ENCODE data around the gene SDR9C7.
"Not testable (repeated sequence)": the region's sequence is repeated elsewhere in the genome, so short reads cannot be mapped to it uniquely, and the experiment has no call there.

Gene SDR9C7

DNA sequence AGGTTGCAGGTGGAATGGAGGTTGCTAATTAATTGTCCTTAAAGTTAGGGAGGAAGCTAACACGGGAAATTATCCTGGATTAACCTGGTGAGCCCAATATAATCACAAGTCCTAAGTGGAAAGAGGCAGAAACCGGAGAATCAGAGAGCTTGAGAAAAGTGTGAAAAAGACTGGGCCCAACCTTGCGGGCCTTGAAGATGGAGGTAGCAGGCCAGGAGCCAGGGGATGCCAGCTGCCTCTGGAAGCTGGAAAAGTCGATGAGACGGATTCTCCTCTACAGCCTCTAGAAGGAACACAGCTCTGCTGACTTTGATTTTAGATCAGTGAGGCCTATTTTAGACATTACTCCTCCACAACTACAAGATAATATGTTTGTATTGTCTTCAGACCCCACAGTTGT is 2.1 kb downstream of the SDR9C7 start:
- 64% methylated on average over 5 of the region's 5 CpGs for WGBS
- H3K36me3 ChIP-seq (ENCODE audit: insufficient read depth, low read length): no peaks in the 10 kb centered on the region
- H3K27me3 ChIP-seq (ENCODE audit: insufficient read depth, low read length): 0 out of 2 replicates have a peak, but pooled peaks cover 2% of the 10 kb centered on the region
- no peak overlapping the region; the same call in 1 of the 2 replicates for H3K27ac ChIP-seq (ENCODE audit: low read depth, low read length)
- H3K4me3 ChIP-seq (ENCODE audit: low read length): no peak overlapping the region
- H3K9me3 ChIP-seq (ENCODE audit: insufficient read depth, low read depth, low read length): no peaks in the 10 kb centered on the region
- no peak overlapping the region for H3K9ac ChIP-seq (ENCODE audit: low read depth, low read length)
- peaks cover 27% of the 10 kb centered on the region for H3K4me1 ChIP-seq (ENCODE audit: insufficient read depth, low read length)

DNA sequence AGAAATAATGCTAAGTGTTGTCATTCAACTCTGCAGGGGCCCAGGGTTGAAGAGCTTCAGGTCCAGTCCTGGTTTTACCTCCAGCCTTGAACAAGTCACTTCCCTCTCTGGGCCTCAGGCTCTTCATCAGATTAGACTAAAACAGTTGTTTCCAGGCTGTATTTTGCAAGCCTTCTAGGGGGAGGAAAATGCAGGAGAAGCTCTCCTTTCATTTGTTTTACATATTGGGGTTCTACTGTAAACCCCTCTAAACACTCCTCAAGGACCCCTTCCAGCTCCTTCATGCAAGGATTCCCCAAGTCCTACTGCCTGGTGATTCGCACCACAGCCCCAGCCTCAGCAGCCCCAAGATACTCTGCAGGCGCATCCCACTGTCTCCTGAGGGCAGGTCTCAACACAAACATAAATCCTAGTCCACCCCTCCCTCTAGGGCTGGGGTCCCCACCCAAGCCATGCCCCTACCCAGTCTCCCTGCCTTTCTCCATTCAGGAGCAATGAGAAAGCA is 2.7 kb downstream of the SDR9C7 start:
- Histone ChIP-seq H3K4me3 (ENCODE audit: low read length) (no peak overlapping the region), H3K4me1 (ENCODE audit: insufficient read depth, low read length) (peaks cover 27% of the 10 kb centered on the region), H3K9me3 (ENCODE audit: insufficient read depth, low read depth, low read length) (no peaks in the 10 kb centered on the region), H3K27me3 (ENCODE audit: insufficient read depth, low read length) (0 out of 2 replicates have a peak, but pooled peaks cover 2% of the 10 kb centered on the region), H3K27ac (ENCODE audit: low read depth, low read length) (no peak overlapping the region; the same call in 1 of the 2 replicates), H3K36me3 (ENCODE audit: insufficient read depth, low read length) (no peaks in the 10 kb centered on the region), H3K9ac (ENCODE audit: low read depth, low read length) (no peak overlapping the region)
- WGBS: 66% methylated on average over 2 of the region's 2 CpGs

GRCh38 chr12:56930241-56930640 is 4.0 kb downstream of the SDR9C7 start:
- Histone ChIP-seq H3K4me3 (ENCODE audit: low read length) (no peak overlapping the region), H3K9me3 (ENCODE audit: insufficient read depth, low read depth, low read length) (no peaks in the 10 kb centered on the region), H3K4me1 (ENCODE audit: insufficient read depth, low read length) (peaks cover 27% of the 10 kb centered on the region), H3K27me3 (ENCODE audit: insufficient read depth, low read length) (0 out of 2 replicates have a peak, but pooled peaks cover 2% of the 10 kb centered on the region), H3K27ac (ENCODE audit: low read depth, low read length) (no peak overlapping the region), H3K9ac (ENCODE audit: low read depth, low read length) (no peak overlapping the region), H3K36me3 (ENCODE audit: insufficient read depth, low read length) (no peaks in the 10 kb centered on the region)
- WGBS: 95% methylated on average over 8 of the region's 8 CpGs

DNA sequence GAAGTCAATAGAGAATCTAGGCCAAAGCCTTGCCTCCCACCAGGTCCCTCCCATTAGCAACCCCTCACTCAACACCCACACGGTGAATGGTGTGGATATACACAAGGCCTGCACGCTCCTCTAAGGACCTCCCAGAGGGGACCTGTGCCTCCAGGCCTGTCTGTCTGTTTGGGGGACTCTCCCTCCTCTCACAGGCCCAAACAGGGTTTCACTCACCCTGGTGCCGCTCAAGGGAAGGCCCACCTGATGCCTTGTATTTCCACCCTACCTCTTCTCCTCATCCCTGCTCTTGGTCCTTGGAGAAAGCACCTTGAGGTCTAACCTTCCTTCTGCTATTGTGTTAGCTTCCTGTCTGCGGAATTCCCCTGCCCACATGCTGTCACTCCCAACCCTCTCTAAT is 4.4 kb downstream of the SDR9C7 start:
- no peak overlapping the region for H3K4me3 ChIP-seq (ENCODE audit: low read length)
- WGBS: 83% methylated on average over 4 of the region's 4 CpGs

GRCh38 chr12:56928262-56928661 is 5.9 kb downstream of the SDR9C7 start:
- 62% methylated on average over 3 of the region's 3 CpGs for WGBS
- H3K36me3 ChIP-seq (ENCODE audit: insufficient read depth, low read length): no peaks in the 10 kb centered on the region
- H3K27ac ChIP-seq (ENCODE audit: low read depth, low read length): no peak overlapping the region

More for the DNA sequence above, 4.4 kb downstream of the SDR9C7 start:
- no peak overlapping the region for H3K27ac ChIP-seq (ENCODE audit: low read depth, low read length)
- no peak overlapping the region for H3K9ac ChIP-seq (ENCODE audit: low read depth, low read length)
- no peaks in the 10 kb centered on the region for H3K36me3 ChIP-seq (ENCODE audit: insufficient read depth, low read length)
- no peaks in the 10 kb centered on the region for H3K9me3 ChIP-seq (ENCODE audit: insufficient read depth, low read depth, low read length)
- H3K27me3 ChIP-seq (ENCODE audit: insufficient read depth, low read length): 0 out of 2 replicates have a peak, but pooled peaks cover 2% of the 10 kb centered on the region
- peaks cover 27% of the 10 kb centered on the region for H3K4me1 ChIP-seq (ENCODE audit: insufficient read depth, low read length)

DNA sequence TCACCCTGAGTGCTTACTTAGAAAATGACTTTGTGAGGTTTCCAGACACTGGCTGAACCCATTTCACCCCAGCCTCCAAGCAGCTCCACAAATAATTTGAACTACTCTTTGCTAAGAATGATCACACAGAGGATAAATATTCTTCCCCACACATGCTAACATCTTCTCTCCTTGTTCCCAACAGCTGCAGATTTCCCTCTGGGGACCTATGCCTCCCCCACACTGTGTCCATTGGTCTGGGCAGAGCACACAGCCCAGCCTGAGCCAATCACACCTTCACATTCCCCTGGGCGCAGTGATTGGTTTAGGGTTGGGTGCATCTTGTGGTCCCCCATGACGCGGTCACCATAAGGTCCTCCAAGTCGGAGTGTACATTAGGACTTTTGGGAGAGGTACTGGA is 6.9 kb downstream of the SDR9C7 start:
- WGBS: no CpG with 5 or more reads among the region's 4 CpGs
- Histone ChIP-seq H3K27me3 (ENCODE audit: insufficient read depth, low read length) (0 out of 2 replicates have a peak, but pooled peaks cover 2% of the 10 kb centered on the region), H3K9ac (ENCODE audit: low read depth, low read length) (no peak overlapping the region), H3K27ac (ENCODE audit: low read depth, low read length) (no peak overlapping the region), H3K36me3 (ENCODE audit: insufficient read depth, low read length) (no peaks in the 10 kb centered on the region), H3K4me3 (ENCODE audit: low read length) (no peak overlapping the region), H3K4me1 (ENCODE audit: insufficient read depth, low read length) (peaks cover 24% of the 10 kb centered on the region), H3K9me3 (ENCODE audit: insufficient read depth, low read depth, low read length) (no peaks in the 10 kb centered on the region)

More at GRCh38 chr12:56928262-56928661, 5.9 kb downstream of the SDR9C7 start:
- Histone ChIP-seq H3K9ac (ENCODE audit: low read depth, low read length) (no peak overlapping the region), H3K4me3 (ENCODE audit: low read length) (no peak overlapping the region), H3K9me3 (ENCODE audit: insufficient read depth, low read depth, low read length) (no peaks in the 10 kb centered on the region), H3K4me1 (ENCODE audit: insufficient read depth, low read length) (peaks cover 27% of the 10 kb centered on the region), H3K27me3 (ENCODE audit: insufficient read depth, low read length) (0 out of 2 replicates have a peak, but pooled peaks cover 2% of the 10 kb centered on the region)

DNA sequence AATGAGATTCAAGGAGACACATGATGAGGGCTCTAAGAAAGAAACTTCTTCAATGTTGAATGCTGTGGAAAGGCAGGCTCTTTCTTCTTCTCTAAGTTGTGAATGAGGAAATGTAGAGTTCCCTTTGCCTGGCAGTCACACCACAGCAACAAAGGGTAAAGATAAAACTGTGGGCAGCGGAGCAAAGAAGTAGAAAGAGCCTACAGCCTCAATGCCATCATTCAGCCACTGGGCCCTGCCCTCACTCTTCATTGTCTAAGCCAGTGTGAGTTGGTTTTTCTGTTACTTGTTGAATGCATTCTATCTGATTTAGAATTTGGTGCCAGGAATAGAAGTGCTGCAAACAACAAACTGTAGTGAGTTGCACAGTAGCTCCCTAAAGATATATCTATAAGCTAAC is 12.2 kb downstream of the SDR9C7 start:
- Histone ChIP-seq H3K36me3 (ENCODE audit: insufficient read depth, low read length) (no peaks in the 10 kb centered on the region), H3K9me3 (ENCODE audit: insufficient read depth, low read depth, low read length) (no peaks in the 10 kb centered on the region), H3K9ac (ENCODE audit: low read depth, low read length) (no peak overlapping the region), H3K27ac (ENCODE audit: low read depth, low read length) (no peak overlapping the region), H3K4me3 (ENCODE audit: low read length) (no peak overlapping the region), H3K27me3 (ENCODE audit: insufficient read depth, low read length) (no peaks in the 10 kb centered on the region), H3K4me1 (ENCODE audit: insufficient read depth, low read length) (no peaks in the 10 kb centered on the region)
- 86% methylated on average over 1 of the region's 1 CpG for WGBS

DNA sequence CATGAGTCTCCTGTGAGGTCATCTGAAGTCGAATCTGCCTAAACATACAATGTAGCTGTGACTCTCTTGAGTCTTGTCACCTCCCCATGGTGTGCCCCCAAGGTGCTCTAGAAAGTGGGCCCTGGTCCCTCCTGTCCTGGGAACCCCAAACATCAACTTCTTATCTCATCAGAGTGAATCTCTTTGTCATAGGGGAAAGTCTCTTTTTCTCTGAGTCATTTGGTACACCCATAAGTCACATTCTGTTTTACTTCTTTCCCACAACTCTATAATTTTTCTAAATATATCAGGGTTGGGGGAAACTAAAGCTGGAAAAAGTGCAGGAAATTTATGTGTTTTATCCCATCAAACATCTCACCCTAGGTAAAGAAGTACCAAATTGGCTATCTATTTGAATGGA is 12.9 kb downstream of the SDR9C7 start:
- H3K27me3 ChIP-seq (ENCODE audit: insufficient read depth, low read length): no peaks in the 10 kb centered on the region

DNA sequence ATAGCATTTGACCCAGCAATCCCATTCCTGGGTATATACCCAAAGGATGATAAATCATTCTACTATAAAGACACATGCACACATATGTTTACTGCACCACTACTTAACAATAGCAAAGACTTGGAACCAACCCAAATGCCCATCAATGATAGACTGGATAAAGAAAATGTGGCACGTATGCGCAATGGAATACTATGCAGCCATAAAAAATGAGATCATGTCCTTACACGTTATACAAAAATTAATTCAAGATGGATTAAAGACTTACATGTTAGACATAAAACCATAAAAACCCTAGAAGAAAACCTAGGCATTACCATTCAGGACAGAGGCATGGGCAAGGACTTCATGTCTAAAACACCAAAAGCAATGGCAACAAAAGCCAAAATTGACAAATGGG is 16.1 kb downstream of the SDR9C7 start:
- H3K4me3 ChIP-seq (ENCODE audit: low read length); H3K9ac ChIP-seq (ENCODE audit: low read depth, low read length); H3K9me3 ChIP-seq (ENCODE audit: insufficient read depth, low read depth, low read length); H3K4me1 ChIP-seq (ENCODE audit: insufficient read depth, low read length); H3K27me3 ChIP-seq (ENCODE audit: insufficient read depth, low read length); H3K27ac ChIP-seq (ENCODE audit: low read depth, low read length); H3K36me3 ChIP-seq (ENCODE audit: insufficient read depth, low read length): not testable (repeated sequence)
- WGBS: 96% methylated on average over 3 of the region's 3 CpGs

More for the DNA sequence above, 12.9 kb downstream of the SDR9C7 start:
- no peak overlapping the region for H3K27ac ChIP-seq (ENCODE audit: low read depth, low read length)
- H3K9me3 ChIP-seq (ENCODE audit: insufficient read depth, low read depth, low read length): no peaks in the 10 kb centered on the region
- WGBS: 77% methylated on average over 1 of the region's 1 CpG
- H3K9ac ChIP-seq (ENCODE audit: low read depth, low read length): no peak overlapping the region
- no peaks in the 10 kb centered on the region for H3K4me1 ChIP-seq (ENCODE audit: insufficient read depth, low read length)
- no peaks in the 10 kb centered on the region for H3K36me3 ChIP-seq (ENCODE audit: insufficient read depth, low read length)
- H3K4me3 ChIP-seq (ENCODE audit: low read length): no peak overlapping the region

DNA sequence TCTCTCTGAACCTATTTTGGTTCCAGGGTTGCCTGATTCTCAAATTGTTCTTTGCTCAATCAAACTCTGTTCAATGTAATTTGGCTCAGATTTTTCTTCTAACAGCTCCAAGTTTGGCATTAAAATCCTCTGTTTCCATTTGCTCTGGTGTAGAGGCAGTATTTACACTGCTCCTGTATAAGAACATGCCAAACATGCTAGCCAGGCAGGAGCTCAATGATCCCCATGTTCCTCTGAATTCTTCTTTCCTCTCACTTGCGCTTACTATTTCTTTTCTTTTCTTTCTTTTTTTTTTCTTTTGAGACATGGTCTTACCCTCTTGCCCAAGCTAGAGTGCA is 17.2 kb downstream of the SDR9C7 start:
- H3K36me3 ChIP-seq (ENCODE audit: insufficient read depth, low read length): no peaks in the 10 kb centered on the region
- H3K4me1 ChIP-seq (ENCODE audit: insufficient read depth, low read length): no peaks in the 10 kb centered on the region
- WGBS: 90% methylated on average over 1 of the region's 1 CpG
- no peak overlapping the region for H3K4me3 ChIP-seq (ENCODE audit: low read length)
- H3K9ac ChIP-seq (ENCODE audit: low read depth, low read length): no peak overlapping the region
- H3K9me3 ChIP-seq (ENCODE audit: insufficient read depth, low read depth, low read length): no peaks in the 10 kb centered on the region
- no peaks in the 10 kb centered on the region for H3K27me3 ChIP-seq (ENCODE audit: insufficient read depth, low read length)
- H3K27ac ChIP-seq (ENCODE audit: low read depth, low read length): no peak overlapping the region

DNA sequence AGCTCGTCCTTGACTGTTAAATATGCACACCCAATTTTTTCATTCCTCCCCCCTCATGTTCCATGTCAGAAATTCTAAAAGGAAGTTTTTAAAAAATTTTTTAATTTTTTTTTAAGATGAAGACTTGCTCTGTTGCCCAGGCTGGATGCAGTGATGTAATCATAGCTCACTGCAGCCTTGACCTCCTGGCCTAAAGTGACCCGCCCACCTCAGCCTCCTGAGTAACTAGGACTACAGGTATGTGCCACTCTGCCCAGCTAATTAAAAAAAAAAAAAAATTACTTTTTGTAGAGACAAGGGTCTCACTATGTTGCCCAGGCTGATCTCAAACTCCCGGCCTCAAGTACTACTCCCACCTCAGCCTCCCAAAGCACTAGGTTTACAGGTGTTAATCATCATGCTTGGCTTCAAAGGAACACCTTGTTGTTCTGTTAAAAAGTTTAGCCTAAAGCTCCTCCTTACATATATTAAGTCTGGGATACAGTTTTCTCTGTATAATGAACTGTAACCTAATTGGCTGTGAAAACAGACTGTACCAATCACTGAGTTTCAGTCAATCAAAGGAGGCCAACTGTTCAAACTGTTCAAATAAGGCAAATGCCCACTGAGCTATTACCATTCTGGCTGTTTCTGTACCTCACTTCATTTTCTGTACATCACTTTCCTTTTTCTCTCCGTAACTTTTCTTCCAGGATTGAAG is 17.8 kb downstream of the SDR9C7 start:
- 85% methylated on average over 4 of the region's 4 CpGs for WGBS
- Histone ChIP-seq H3K9ac (ENCODE audit: low read depth, low read length) (no peak overlapping the region), H3K9me3 (ENCODE audit: insufficient read depth, low read depth, low read length) (0 out of 2 replicates have a peak, but pooled peaks cover 2% of the 10 kb centered on the region), H3K4me3 (ENCODE audit: low read length) (no peak overlapping the region), H3K27ac (ENCODE audit: low read depth, low read length) (no peak overlapping the region), H3K4me1 (ENCODE audit: insufficient read depth, low read length) (no peaks in the 10 kb centered on the region), H3K36me3 (ENCODE audit: insufficient read depth, low read length) (no peaks in the 10 kb centered on the region), H3K27me3 (ENCODE audit: insufficient read depth, low read length) (no peaks in the 10 kb centered on the region)
